CD4-positive, alpha-beta memory T cell (primary cell): ENCODE data around the gene VIT. TPM values are rescaled to one million over a fixed set of nuclear protein-coding genes. Genes with fewer than 3 reads are reported as not detected.

Experiments
- CTCF ChIA-PET: fragments of 350-600 bp; sonication (Branson Sonifier 250); formaldehyde crosslinking; loops from one replicate; lab custom pipeline; 2021; ENCODE audit warnings: inconsistent platforms; ENCODE audit not compliant: partially characterized antibody; lab: Charles Lee
- POLR2A ChIA-PET: fragments of 350-600 bp; sonication (Branson Sonifier 250); formaldehyde crosslinking; loops from one replicate; lab custom pipeline; 2021; ENCODE audit not compliant: partially characterized antibody; lab: Charles Lee
- DNase-seq, 5 donors: peaks; one replicate each; pipeline versions ENCODE4 v3.0.0 to v3.0.0-alpha.2; 2020 to 2022; ENCODE audit warnings: mixed read lengths in 1 of 5
- H3K27ac ChIP-seq: one replicate; pipeline ENCODE4 v1.7.0; 2013; ENCODE audit warnings: low read depth, low read length
- H3K27me3 ChIP-seq: 2 replicates; pipeline ENCODE4 v1.7.0; 2013; ENCODE audit warnings: mild to moderate bottlenecking, low read length, moderate library complexity; ENCODE audit not compliant: insufficient read depth
- H3K36me3 ChIP-seq: 2 replicates; pipeline ENCODE4 v1.7.0; 2013; ENCODE audit warnings: mild to moderate bottlenecking, low read length, moderate library complexity; ENCODE audit not compliant: insufficient read depth
- H3K4me1 ChIP-seq: 2 replicates; pipeline ENCODE4 v1.7.0; 2013; ENCODE audit warnings: mild to moderate bottlenecking, low read length, moderate library complexity; ENCODE audit not compliant: insufficient read depth
- H3K4me3 ChIP-seq, 2 donors: one replicate each; pipeline ENCODE4 v1.7.0; 2013; ENCODE audit warnings: low read length in 2 of 2, mild to moderate bottlenecking in 1 of 2
- H3K9me3 ChIP-seq, 2 donors: one replicate each; pipeline ENCODE4 v1.7.0; 2013; ENCODE audit warnings: low read length in 2 of 2, control low read depth in 1 of 2; ENCODE audit not compliant: control insufficient read depth in 1 of 2
- H3K27ac Mint-ChIP-seq, 7 donors: one replicate each; pipeline ENCODE4 v1.8.0; 2020 to 2021; ENCODE audit warnings: mixed read lengths in 7 of 7, mild to moderate bottlenecking in 6 of 7, inconsistent platforms in 3 of 7, moderate library complexity in 3 of 7
- H3K27me3 Mint-ChIP-seq, 2 donors: one replicate each; pipeline ENCODE4 v1.8.0; 2020 to 2021; ENCODE audit warnings: mixed read lengths in 2 of 2
- H3K36me3 Mint-ChIP-seq, 2 donors: one replicate each; pipeline ENCODE4 v1.8.0; 2020 to 2021; ENCODE audit warnings: mixed read lengths in 2 of 2, inconsistent platforms in 1 of 2, mild to moderate bottlenecking in 1 of 2
- H3K4me1 Mint-ChIP-seq, 4 donors: one replicate each; pipeline ENCODE4 v1.8.0; 2020 to 2021; ENCODE audit warnings: mixed read lengths in 4 of 4, mild to moderate bottlenecking in 1 of 4
- H3K4me3 Mint-ChIP-seq, 8 donors: one replicate each; pipeline ENCODE4 v1.8.0; 2020 to 2021; ENCODE audit warnings: mixed read lengths in 8 of 8, mild to moderate bottlenecking in 7 of 8, moderate library complexity in 6 of 8, inconsistent platforms in 3 of 8
- H3K9me3 Mint-ChIP-seq, 8 donors: one replicate each; pipeline ENCODE4 v1.8.0; 2020 to 2021; ENCODE audit warnings: mixed read lengths in 8 of 8, mild to moderate bottlenecking in 5 of 8, inconsistent platforms in 3 of 8, moderate library complexity in 1 of 8
- intact Hi-C: fragments of 100-400 bp; cut with micrococcal nuclease; formaldehyde crosslinking; loops from one replicate; pipeline ENCODE4 v1.15.1; 2023
- polyA plus RNA-seq, 2 donors: library from polyadenylated mRNA; unstranded; fragments of 300-500 nt; fragmentation: Illumina TruSeq; gene quantifications; one replicate each; pipeline ENCODE4 v1.2.3, GENCODE V29; 2021
- total RNA-seq, 2 experiments: library from RNA; stranded (reverse); gene quantifications; one replicate each; pipeline ENCODE4 v1.2.3, GENCODE V29; 2021

Gene VIT
- total RNA-seq, result not detected
- polyA plus RNA-seq, result not detected

GRCh38 chr2:36696533-36696932, at the start of gene VIT:
Gene VIT, plus strand, starts transcription at chr2:36696707. Its CDS starts 19,664 bp downstream, at chr2:36716371.
- Histone ChIP-seq H3K27ac (no peak within 1 kb of the TSS), H3K4me3 (no peak within 1 kb of the TSS), H3K27me3 (no peaks in the 10 kb centered on the region), H3K36me3 (no peaks in the 10 kb centered on the region), H3K4me1 (no peaks in the 10 kb centered on the region), H3K9me3 (no peaks in the 10 kb centered on the region)
- DNase-seq, result no peak
- Mint-ChIP-seq H3K4me3 (no peak within 1 kb of the TSS), H3K27ac (no peak within 1 kb of the TSS), H3K27me3 (peaks cover 0 to 15% of the 10 kb centered on the region in 2 donors), H3K4me1 (no peaks in the 10 kb centered on the region), H3K36me3 (no peaks in the 10 kb centered on the region), H3K9me3 (no peaks in the 10 kb centered on the region)
- ChIA-PET CTCF (no interaction called here), POLR2A (no interaction called here)
- intact Hi-C loops, result no loop called here

GRCh38 chr2:36650031-36650829, 46.3 kb upstream of the VIT start:
- Mint-ChIP-seq H3K4me1 (no peaks in the 10 kb centered on the region), H3K27ac (no peak overlapping the region), H3K9me3 (peaks cover 0 to under 1% (median 0%) of the 10 kb centered on the region in 8 donors), H3K36me3 (no peaks in the 10 kb centered on the region), H3K4me3 (no peak overlapping the region), H3K27me3 (peaks cover 2 to 3% of the 10 kb centered on the region in 2 donors)
- no peak overlapping the region for H3K4me3 ChIP-seq
- no peak overlapping the region for H3K27ac ChIP-seq
- H3K27me3 ChIP-seq, result no peaks in the 10 kb centered on the region
- H3K4me1 ChIP-seq, result no peaks in the 10 kb centered on the region
- intact Hi-C loops, result no loop called here
- H3K36me3 ChIP-seq, result no peaks in the 10 kb centered on the region
- CTCF ChIA-PET, result interaction anchor here (1.3 kb wide), 1 partner anchor 14 kb away, joined by 3 read pairs; no protein-coding TSS in a partner anchor
- POLR2A ChIA-PET, result no interaction called here
- H3K9me3 ChIP-seq, result no peaks in the 10 kb centered on the region
- no peak for DNase-seq

GRCh38 chr2:36653155-36653554, 43.4 kb upstream of the VIT start:
- POLR2A ChIA-PET, result no interaction called here
- no peaks in the 10 kb centered on the region for H3K9me3 ChIP-seq
- H3K36me3 Mint-ChIP-seq, result no peaks in the 10 kb centered on the region

GRCh38 chr2:36653967-36654694, 42.4 kb upstream of the VIT start:
- Mint-ChIP-seq H3K4me1 (no peaks in the 10 kb centered on the region), H3K27ac (peak overlapping the region in 1 of 7 donors; percentile 5), H3K36me3 (no peaks in the 10 kb centered on the region), H3K4me3 (no peak overlapping the region), H3K9me3 (no peaks in the 10 kb centered on the region), H3K27me3 (peaks cover 4 to 5% of the 10 kb centered on the region in 2 donors)
- H3K4me3 ChIP-seq, result no peak overlapping the region
- no peak for DNase-seq
- no peak overlapping the region for H3K27ac ChIP-seq
- ChIA-PET POLR2A (no interaction called here), CTCF (interaction anchor here (1.1 kb wide), 1 partner anchor 10 kb away, joined by 4 read pairs; no protein-coding TSS in a partner anchor)
- H3K9me3 ChIP-seq, result no peaks in the 10 kb centered on the region
- H3K27me3 ChIP-seq, result no peaks in the 10 kb centered on the region
- no peaks in the 10 kb centered on the region for H3K4me1 ChIP-seq
- no peaks in the 10 kb centered on the region for H3K36me3 ChIP-seq
- intact Hi-C loops, result no loop called here

More at GRCh38 chr2:36653155-36653554, 43.4 kb upstream of the VIT start:
- Histone ChIP-seq H3K4me3 (no peak overlapping the region), H3K4me1 (no peaks in the 10 kb centered on the region), H3K27ac (no peak overlapping the region), H3K36me3 (no peaks in the 10 kb centered on the region), H3K27me3 (no peaks in the 10 kb centered on the region)
- no peak overlapping the region for H3K4me3 Mint-ChIP-seq
- H3K27me3 Mint-ChIP-seq, result peaks cover 4 to 5% of the 10 kb centered on the region in 2 donors
- H3K4me1 Mint-ChIP-seq, result no peaks in the 10 kb centered on the region
- no peaks in the 10 kb centered on the region for H3K9me3 Mint-ChIP-seq
- H3K27ac Mint-ChIP-seq, result no peak overlapping the region
- CTCF ChIA-PET, result interaction anchor here (1.1 kb wide), 1 partner anchor 11 kb away, joined by 4 read pairs; no protein-coding TSS in a partner anchor
- intact Hi-C loops, result no loop called here
- no peak for DNase-seq

- Mint-ChIP-seq H3K4me1 (no peaks in the 10 kb centered on the region), H3K27me3 (peaks cover 2 to 3% of the 10 kb centered on the region in 2 donors), H3K27ac (no peak overlapping the region), H3K4me3 (no peak overlapping the region), H3K9me3 (no peaks in the 10 kb centered on the region), H3K36me3 (no peaks in the 10 kb centered on the region)
- Histone ChIP-seq H3K36me3 (no peaks in the 10 kb centered on the region), H3K4me1 (no peaks in the 10 kb centered on the region), H3K27me3 (no peaks in the 10 kb centered on the region), H3K27ac (no peak overlapping the region), H3K4me3 (no peak overlapping the region), H3K9me3 (no peaks in the 10 kb centered on the region)
- POLR2A ChIA-PET, result no interaction called here
- intact Hi-C loops, result no loop called here
- CTCF ChIA-PET, result interaction anchor here (0.7 to 3.0 kb wide), 2 partner anchors 10 to 1909 kb away, joined by 3 to 12 read pairs; no protein-coding TSS in a partner anchor
- DNase-seq, result no peak
These were observed 41.1 kb upstream of the VIT start for GRCh38 chr2:36655453-36655852.

- no peak overlapping the region for H3K27ac ChIP-seq
- H3K9me3 ChIP-seq, result no peaks in the 10 kb centered on the region
- H3K4me1 Mint-ChIP-seq, result no peaks in the 10 kb centered on the region
- ChIA-PET POLR2A (no interaction called here), CTCF (interaction anchor here (3.0 kb wide), 1 partner anchor 8 kb away, joined by 12 read pairs; no protein-coding TSS in a partner anchor)
- H3K4me3 Mint-ChIP-seq, result no peak overlapping the region
- H3K27me3 Mint-ChIP-seq, result peaks cover 2% of the 10 kb centered on the region in 2 donors
- H3K36me3 ChIP-seq, result no peaks in the 10 kb centered on the region
- H3K4me3 ChIP-seq, result no peak overlapping the region
- DNase-seq, result no peak
- no peaks in the 10 kb centered on the region for H3K4me1 ChIP-seq
- H3K36me3 Mint-ChIP-seq, result no peaks in the 10 kb centered on the region
- no peak overlapping the region for H3K27ac Mint-ChIP-seq
- no peaks in the 10 kb centered on the region for H3K9me3 Mint-ChIP-seq
- H3K27me3 ChIP-seq, result no peaks in the 10 kb centered on the region
- intact Hi-C loops, result no loop called here
These were observed 38.8 kb upstream of the VIT start for GRCh38 chr2:36657703-36658102.

GRCh38 chr2:36658277-36658748, 38.2 kb upstream of the VIT start:
- ChIA-PET POLR2A (no interaction called here), CTCF (no interaction called here)
- Histone ChIP-seq H3K27ac (no peak overlapping the region), H3K27me3 (no peaks in the 10 kb centered on the region), H3K4me1 (no peaks in the 10 kb centered on the region), H3K36me3 (no peaks in the 10 kb centered on the region), H3K9me3 (no peaks in the 10 kb centered on the region), H3K4me3 (no peak overlapping the region)
- intact Hi-C loops, result no loop called here
- H3K36me3 Mint-ChIP-seq, result no peaks in the 10 kb centered on the region
- no peaks in the 10 kb centered on the region for H3K9me3 Mint-ChIP-seq
- H3K4me3 Mint-ChIP-seq, result no peak overlapping the region
- no peak for DNase-seq
- H3K4me1 Mint-ChIP-seq, result no peaks in the 10 kb centered on the region
- H3K27me3 Mint-ChIP-seq, result peaks cover 2% of the 10 kb centered on the region in 2 donors
- H3K27ac Mint-ChIP-seq, result no peak overlapping the region
